Measurements from ENCODE around the gene DCX. TPM values are rescaled to one million over a fixed set of nuclear protein-coding genes. Genes with fewer than 3 reads are reported as not detected.

DCX gene
- total and polyA plus RNA-seq, 2 donors (not counting 1 experiment from before 2014, with no cell fraction given): not detected

DNA sequence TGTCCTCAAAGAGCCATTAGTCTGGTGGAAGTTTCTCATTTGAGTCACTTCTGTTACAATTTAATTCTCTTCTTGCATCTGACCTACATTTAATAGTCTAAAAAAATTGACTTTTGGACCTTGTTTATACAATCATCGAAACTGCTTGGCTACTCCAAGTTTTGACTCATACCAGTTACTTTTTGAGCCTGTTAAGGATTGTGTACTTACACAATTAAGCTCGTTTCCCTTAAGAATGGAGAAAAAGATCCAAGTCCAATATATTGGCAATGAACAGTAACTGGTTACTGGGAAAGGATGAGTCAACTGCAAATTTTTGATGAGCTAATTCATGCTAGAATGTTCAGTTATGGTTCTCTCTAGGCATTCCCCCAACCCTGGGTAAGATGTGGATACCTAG lies 58.2 kb downstream of the DCX start:
- Mint-ChIP-seq H3K27ac (no peak overlapping the region), H3K27me3 (no peaks in the 10 kb centered on the region), H3K9me3 (ENCODE audit: insufficient read depth) (no peaks in the 10 kb centered on the region), H3K4me1 (no peaks in the 10 kb centered on the region), H3K4me3 (no peak overlapping the region)
- ChIA-PET POLR2A (no interaction called here), CTCF (no interaction called here)
- Histone ChIP-seq H3K36me3 (replicated peaks in 1 of 2; ENCODE audit: control extremely low read depth in 1 of 2, control insufficient read depth in 1 of 2, extremely low read depth in 1 of 2, insufficient read depth in 2 of 2, low read length in 1 of 2) (no peaks in the 10 kb centered on the region), H3K4me1 (ENCODE audit: control insufficient read depth in 2 of 2, insufficient read depth in 2 of 2, low read length in 2 of 2) (no peaks in the 10 kb centered on the region), H3K27ac (ENCODE audit: low read length in 2 of 2) (no peak overlapping the region), H3K9me3 (ENCODE audit: control extremely low read depth in 1 of 3, control insufficient read depth in 2 of 3, insufficient read depth in 1 of 3, low read length in 2 of 3) (no peaks in the 10 kb centered on the region), H3K27me3 (replicated peaks in 1 of 4; ENCODE audit: control extremely low read depth in 1 of 4, control insufficient read depth in 3 of 4, insufficient read depth in 4 of 4, low read length in 3 of 4) (no peaks in the 10 kb centered on the region), H3K79me2 (ENCODE audit: control insufficient read depth, insufficient read depth, low read length) (no peaks in the 10 kb centered on the region), H3K4me3 (ENCODE audit: control extremely low read depth in 1 of 5, extremely low read depth in 1 of 5, insufficient read depth in 1 of 5, low read depth in 2 of 5, low read length in 4 of 5) (no peak overlapping the region), H4K20me1 (ENCODE audit: control insufficient read depth, insufficient read depth, low read length, poor library complexity, severe bottlenecking) (no peaks in the 10 kb centered on the region), H3K4me2 (replicated peaks; ENCODE audit: low read depth, low read length, poor library complexity, severe bottlenecking) (no peak overlapping the region), H3K9ac (ENCODE audit: low read length) (no peak overlapping the region), H2AFZ (ENCODE audit: insufficient read depth, low read depth, low read length, poor library complexity, severe bottlenecking) (no peak overlapping the region)
- ATAC-seq (ENCODE audit: low read depth) (no peak), DNase-seq (no peak)
- no CpG with 5 or more reads among the region's 2 CpGs for WGBS (ENCODE audit: insufficient coverage)
- intact Hi-C loops (cut with micrococcal nuclease): no loop called here
- TF ChIP-seq EZH2 (IDR thresholded peaks at IDR 0.05; ENCODE audit: borderline replicate concordance, insufficient read depth, low read depth, low read length, poor library complexity, severe bottlenecking): no peak
- TF ChIP-seq, protein P1, sequence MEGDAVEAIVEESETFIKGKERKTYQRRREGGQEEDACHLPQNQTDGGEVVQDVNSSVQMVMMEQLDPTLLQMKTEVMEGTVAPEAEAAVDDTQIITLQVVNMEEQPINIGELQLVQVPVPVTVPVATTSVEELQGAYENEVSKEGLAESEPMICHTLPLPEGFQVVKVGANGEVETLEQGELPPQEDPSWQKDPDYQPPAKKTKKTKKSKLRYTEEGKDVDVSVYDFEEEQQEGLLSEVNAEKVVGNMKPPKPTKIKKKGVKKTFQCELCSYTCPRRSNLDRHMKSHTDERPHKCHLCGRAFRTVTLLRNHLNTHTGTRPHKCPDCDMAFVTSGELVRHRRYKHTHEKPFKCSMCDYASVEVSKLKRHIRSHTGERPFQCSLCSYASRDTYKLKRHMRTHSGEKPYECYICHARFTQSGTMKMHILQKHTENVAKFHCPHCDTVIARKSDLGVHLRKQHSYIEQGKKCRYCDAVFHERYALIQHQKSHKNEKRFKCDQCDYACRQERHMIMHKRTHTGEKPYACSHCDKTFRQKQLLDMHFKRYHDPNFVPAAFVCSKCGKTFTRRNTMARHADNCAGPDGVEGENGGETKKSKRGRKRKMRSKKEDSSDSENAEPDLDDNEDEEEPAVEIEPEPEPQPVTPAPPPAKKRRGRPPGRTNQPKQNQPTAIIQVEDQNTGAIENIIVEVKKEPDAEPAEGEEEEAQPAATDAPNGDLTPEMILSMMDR (IDR thresholded peaks at IDR 0.05): no peak

DNA sequence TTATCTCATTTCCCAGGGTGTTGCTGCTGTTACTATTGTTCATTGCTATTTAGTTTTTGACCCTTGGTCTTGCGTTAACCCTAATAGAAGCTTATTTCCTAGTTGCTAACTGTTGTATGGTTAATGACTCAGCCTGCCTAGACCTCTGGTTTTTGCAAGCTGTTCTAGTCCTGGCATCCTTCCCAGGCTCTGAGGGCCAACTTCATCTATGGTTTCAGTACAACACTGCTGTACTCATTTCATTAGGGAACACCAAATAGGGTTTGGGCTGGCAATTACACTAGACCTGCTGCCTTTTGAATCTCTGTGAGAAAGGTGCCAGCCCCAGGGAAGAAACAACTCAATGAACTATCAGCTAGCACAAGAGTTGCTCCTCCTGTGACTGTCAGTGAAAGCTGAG lies 59.6 kb downstream of the DCX start:
- H4K20me1 ChIP-seq (ENCODE audit: control insufficient read depth, insufficient read depth, low read length, poor library complexity, severe bottlenecking): no peaks in the 10 kb centered on the region
- DNase-seq (no peak), ATAC-seq (ENCODE audit: low read depth) (no peak)
- CTCF ChIA-PET: no interaction called here
- H3K4me2 ChIP-seq (replicated peaks; ENCODE audit: low read depth, low read length, poor library complexity, severe bottlenecking): no peak overlapping the region
- H3K4me1 ChIP-seq (ENCODE audit: control insufficient read depth in 2 of 2, insufficient read depth in 2 of 2, low read length in 2 of 2): no peaks in the 10 kb centered on the region
- POLR2A ChIA-PET: no interaction called here
- no peaks in the 10 kb centered on the region for H3K79me2 ChIP-seq (ENCODE audit: control insufficient read depth, insufficient read depth, low read length)
- H3K27ac ChIP-seq (ENCODE audit: low read length in 2 of 2): no peak overlapping the region
- intact Hi-C loops (cut with micrococcal nuclease): no loop called here
- no peaks in the 10 kb centered on the region for H3K36me3 ChIP-seq (replicated peaks in 1 of 2; ENCODE audit: control extremely low read depth in 1 of 2, control insufficient read depth in 1 of 2, extremely low read depth in 1 of 2, insufficient read depth in 2 of 2, low read length in 1 of 2)
- H3K9ac ChIP-seq (ENCODE audit: low read length): no peak overlapping the region
- H3K4me3 ChIP-seq (ENCODE audit: control extremely low read depth in 1 of 5, extremely low read depth in 1 of 5, insufficient read depth in 1 of 5, low read depth in 2 of 5, low read length in 4 of 5): no peak overlapping the region
- no peak overlapping the region for H2AFZ ChIP-seq (ENCODE audit: insufficient read depth, low read depth, low read length, poor library complexity, severe bottlenecking)
- H3K9me3 Mint-ChIP-seq (ENCODE audit: insufficient read depth): no peaks in the 10 kb centered on the region
- H3K9me3 ChIP-seq (ENCODE audit: control extremely low read depth in 1 of 3, control insufficient read depth in 2 of 3, insufficient read depth in 1 of 3, low read length in 2 of 3): no peaks in the 10 kb centered on the region
- no peaks in the 10 kb centered on the region for H3K27me3 Mint-ChIP-seq
- TF ChIP-seq, protein P1 (IDR thresholded peaks at IDR 0.05): no peak
- TF ChIP-seq EZH2 (IDR thresholded peaks at IDR 0.05; ENCODE audit: borderline replicate concordance, insufficient read depth, low read depth, low read length, poor library complexity, severe bottlenecking): no peak
- no peak overlapping the region for H3K27ac Mint-ChIP-seq
- H3K27me3 ChIP-seq (replicated peaks in 1 of 4; ENCODE audit: control extremely low read depth in 1 of 4, control insufficient read depth in 3 of 4, insufficient read depth in 4 of 4, low read length in 3 of 4): no peaks in the 10 kb centered on the region
- H3K4me1 Mint-ChIP-seq: no peaks in the 10 kb centered on the region
- H3K4me3 Mint-ChIP-seq: no peak overlapping the region
- no CpG with 5 or more reads among the region's 1 CpG for WGBS (ENCODE audit: insufficient coverage)

All from B cell (primary cell).